Tibial nerve (tissue), 4 donors: ENCODE measurements around the gene CDH20. TPM values are rescaled to one million over a fixed set of nuclear protein-coding genes. Genes with fewer than 3 reads are reported as not detected.

ENCODE experiments used
- DNase-seq, 2 donors: peaks; one replicate each; pipeline ENCODE4 v3.0.0-alpha.2; 2019; ENCODE audit warnings: low spot score in 2 of 2
- H3K27ac ChIP-seq, 4 donors: fragments of 200-600 bp; sonication (generic) in 3 of 4; one replicate each; pipeline ENCODE4 v1.5.1; 2017 to 2019; ENCODE audit warnings: mild to moderate bottlenecking in 1 of 4
- H3K27me3 ChIP-seq, 2 donors: fragments of 200-600 bp; sonication (generic) in 1 of 2; one replicate each; pipeline versions ENCODE4 v1.5.1 to v1.6.0; 2017 to 2019
- H3K36me3 ChIP-seq, 3 donors: fragments of 200-600 bp; sonication (generic); one replicate each; pipeline ENCODE4 v1.5.1; 2018 to 2019
- H3K4me1 ChIP-seq, 4 donors: fragments of 200-600 bp; sonication (generic) in 3 of 4; one replicate each; pipeline ENCODE4 v1.5.1; 2017 to 2019
- H3K4me3 ChIP-seq, 4 donors: fragments of 200-600 bp; sonication (generic) in 3 of 4; one replicate each; pipeline ENCODE4 v1.5.1; 2017 to 2019; ENCODE audit warnings: mild to moderate bottlenecking in 1 of 4, moderate library complexity in 1 of 4
- H3K9me3 ChIP-seq, 4 donors: fragments of 200-600 bp; sonication (generic) in 3 of 4; one replicate each; pipeline ENCODE4 v1.5.1; 2017 to 2019
- EP300 ChIP-seq, 2 donors: sonication (generic); formaldehyde crosslinking; IDR thresholded peaks; one replicate each; pipeline ENCODE4 v1.6.1; 2017; ENCODE audit warnings: antibody characterized with exemption in 2 of 2, mild to moderate bottlenecking in 1 of 2
- POLR2A ChIP-seq, 2 donors: fragments of 450-650 bp; IDR thresholded peaks; one replicate each; pipeline ENCODE4 v1.6.1; 2017; ENCODE audit warnings: antibody characterized with exemption in 2 of 2, mild to moderate bottlenecking in 2 of 2, moderate library complexity in 2 of 2
- WGBS, 2 donors: methylation state at CpG; one replicate each; pipeline ENCODE4 v1.1.5; 2018; 5-methylcytosine and 5-hydroxymethylcytosine counted together
- total RNA-seq, 4 donors: library from RNA; depleted of rRNA; stranded (reverse); fragments of >200 nt; gene quantifications; one replicate each; pipeline ENCODE4 v1.1.0, GENCODE V29; 2016
- TF ChIP-seq, protein P1 (sequence below), 5 experiments: fragments of 200-600 bp in 3 of 5; fragments of 450-650 bp in 2 of 5; sonication (generic) in 3 of 5; IDR thresholded peaks; one replicate each; pipeline ENCODE4 v1.5.1; 2016 to 2019; ENCODE audit warnings: antibody characterized with exemption in 5 of 5, mild to moderate bottlenecking in 3 of 5, moderate library complexity in 2 of 5

CDH20 gene
- total RNA-seq: 1 to 10 TPM in 1 of 4 donors, under 1 TPM in 2, not detected in 1; 0.39 to 1.0 (median 0.90) TPM

DNA sequence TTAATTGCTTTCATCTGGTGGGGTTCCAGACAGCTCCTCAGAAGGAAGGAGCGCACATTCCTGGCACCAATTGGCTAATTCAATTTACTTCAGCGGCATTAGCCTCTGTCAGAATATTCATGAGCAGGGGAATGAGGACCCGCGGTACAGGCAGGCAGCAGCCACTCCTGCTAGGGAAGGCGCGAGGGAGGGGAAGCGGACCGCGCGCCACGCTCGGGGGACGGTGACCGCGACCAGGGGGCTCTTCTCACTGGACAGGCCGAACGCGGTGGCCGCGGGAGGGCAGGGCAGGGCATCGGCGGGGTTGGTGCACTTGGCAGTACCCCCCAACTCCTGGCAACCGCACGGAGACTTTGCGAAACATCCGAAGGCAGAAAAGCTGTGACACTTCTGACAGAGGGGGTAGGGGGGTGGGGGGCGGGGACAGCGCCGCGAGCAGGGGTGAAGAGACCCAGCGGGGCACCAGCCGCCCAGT lies at the start of gene CDH20:
Gene CDH20, plus strand, starts transcription at position 160 of the 475 bp plus-strand sequence.
- no peak for DNase-seq
- TF ChIP-seq EP300 (IDR thresholded peaks at IDR 0.05) (no peak), POLR2A (IDR thresholded peaks at IDR 0.05) (no peak)
- TF ChIP-seq, protein P1, sequence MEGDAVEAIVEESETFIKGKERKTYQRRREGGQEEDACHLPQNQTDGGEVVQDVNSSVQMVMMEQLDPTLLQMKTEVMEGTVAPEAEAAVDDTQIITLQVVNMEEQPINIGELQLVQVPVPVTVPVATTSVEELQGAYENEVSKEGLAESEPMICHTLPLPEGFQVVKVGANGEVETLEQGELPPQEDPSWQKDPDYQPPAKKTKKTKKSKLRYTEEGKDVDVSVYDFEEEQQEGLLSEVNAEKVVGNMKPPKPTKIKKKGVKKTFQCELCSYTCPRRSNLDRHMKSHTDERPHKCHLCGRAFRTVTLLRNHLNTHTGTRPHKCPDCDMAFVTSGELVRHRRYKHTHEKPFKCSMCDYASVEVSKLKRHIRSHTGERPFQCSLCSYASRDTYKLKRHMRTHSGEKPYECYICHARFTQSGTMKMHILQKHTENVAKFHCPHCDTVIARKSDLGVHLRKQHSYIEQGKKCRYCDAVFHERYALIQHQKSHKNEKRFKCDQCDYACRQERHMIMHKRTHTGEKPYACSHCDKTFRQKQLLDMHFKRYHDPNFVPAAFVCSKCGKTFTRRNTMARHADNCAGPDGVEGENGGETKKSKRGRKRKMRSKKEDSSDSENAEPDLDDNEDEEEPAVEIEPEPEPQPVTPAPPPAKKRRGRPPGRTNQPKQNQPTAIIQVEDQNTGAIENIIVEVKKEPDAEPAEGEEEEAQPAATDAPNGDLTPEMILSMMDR (IDR thresholded peaks at IDR 0.05): no peak
- H3K36me3 ChIP-seq: no peaks in the 10 kb centered on the region
- WGBS, 2 donors: 2 to 6% methylated on average over 23 to 29 of the region's 32 CpGs
- peaks cover 0 to 20% of the 10 kb centered on the region in 2 donors for H3K27me3 ChIP-seq
- peak within 1 kb of the TSS in 1 of 4 donors; percentile 35 for H3K27ac ChIP-seq
- H3K4me3 ChIP-seq: peak within 1 kb of the TSS; percentile 22 to 48 (median 30)
- H3K9me3 ChIP-seq: no peaks in the 10 kb centered on the region
- peaks cover 0 to 26% (median 4%) of the 10 kb centered on the region in 4 donors for H3K4me1 ChIP-seq

DNA sequence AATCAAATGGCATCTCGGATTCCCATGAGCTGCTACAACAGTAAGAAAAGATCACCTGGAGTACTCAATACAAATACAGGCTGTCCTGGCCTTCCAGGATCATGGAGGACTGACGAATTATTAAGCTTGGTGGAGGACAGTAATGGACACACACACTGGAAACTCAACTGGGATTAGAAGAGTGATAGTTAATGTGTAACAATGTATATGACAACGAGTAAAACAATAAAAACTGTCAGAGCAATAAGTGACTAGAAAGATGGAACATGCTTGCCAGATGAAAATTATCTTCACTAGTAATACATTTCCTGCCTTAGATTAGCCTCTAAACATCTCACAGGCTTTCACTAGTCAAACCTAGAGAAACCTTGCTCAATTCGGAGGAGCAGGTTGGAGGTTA lies 49.2 kb upstream of the CDH20 start:
- 82 to 84% methylated on average over 4 of the region's 4 CpGs for WGBS, 2 donors
- H3K27ac ChIP-seq: no peak overlapping the region
- DNase-seq: no peak
- H3K4me1 ChIP-seq: no peaks in the 10 kb centered on the region
- TF ChIP-seq POLR2A (IDR thresholded peaks at IDR 0.05) (no peak), EP300 (IDR thresholded peaks at IDR 0.05) (no peak)
- TF ChIP-seq, protein P1 (IDR thresholded peaks at IDR 0.05): no peak
- no peak overlapping the region for H3K4me3 ChIP-seq
- H3K27me3 ChIP-seq: no peaks in the 10 kb centered on the region
- no peaks in the 10 kb centered on the region for H3K36me3 ChIP-seq
- peaks cover 0 to 13% (median 0%) of the 10 kb centered on the region in 4 donors for H3K9me3 ChIP-seq

DNA sequence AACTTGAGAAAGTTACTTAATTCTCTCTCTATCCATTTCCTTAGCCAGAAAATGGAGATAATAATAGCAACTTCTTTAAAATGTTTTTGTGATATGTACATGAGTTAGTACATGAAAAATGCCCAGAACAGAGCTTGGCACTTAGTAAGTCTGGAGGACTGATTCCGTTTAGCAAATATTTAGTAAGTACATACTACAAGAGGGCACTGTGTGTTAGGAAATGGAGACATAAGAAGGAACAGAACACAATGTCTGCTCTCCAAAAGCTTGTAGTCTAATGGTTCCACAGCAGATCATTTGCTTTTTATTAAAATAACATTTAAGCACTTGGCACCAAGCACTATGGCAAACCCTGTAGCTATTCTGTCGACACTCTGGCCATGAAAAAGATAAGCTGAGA lies 47.5 kb upstream of the CDH20 start:
- TF ChIP-seq, protein P1 (IDR thresholded peaks at IDR 0.05): no peak
- no peak for DNase-seq
- 78 to 79% methylated on average over 2 of the region's 2 CpGs for WGBS, 2 donors

GRCh38 chr18:61286867-61287266 lies 46.4 kb upstream of the CDH20 start:
- Histone ChIP-seq H3K9me3 (no peaks in the 10 kb centered on the region), H3K4me3 (no peak overlapping the region), H3K27ac (no peak overlapping the region), H3K36me3 (no peaks in the 10 kb centered on the region), H3K27me3 (no peaks in the 10 kb centered on the region), H3K4me1 (no peaks in the 10 kb centered on the region)
- WGBS, 2 donors: 68 to 84% methylated on average over 4 of the region's 4 CpGs
- TF ChIP-seq, protein P1 (IDR thresholded peaks at IDR 0.05): no peak
- TF ChIP-seq POLR2A (IDR thresholded peaks at IDR 0.05): no peak
- no peak for TF ChIP-seq EP300 (IDR thresholded peaks at IDR 0.05)
- DNase-seq: no peak

More for the DNA sequence above, 47.5 kb upstream of the CDH20 start:
- Histone ChIP-seq H3K4me1 (no peaks in the 10 kb centered on the region), H3K4me3 (no peak overlapping the region), H3K27ac (no peak overlapping the region), H3K9me3 (peaks cover 0 to 9% (median 0%) of the 10 kb centered on the region in 4 donors), H3K27me3 (no peaks in the 10 kb centered on the region), H3K36me3 (no peaks in the 10 kb centered on the region)

GRCh38 chr18:61290616-61291015 lies 42.6 kb upstream of the CDH20 start:
- no peak for DNase-seq
- TF ChIP-seq, protein P1 (IDR thresholded peaks at IDR 0.05): no peak
- TF ChIP-seq EP300 (IDR thresholded peaks at IDR 0.05): no peak
- TF ChIP-seq POLR2A (IDR thresholded peaks at IDR 0.05): no peak
- H3K9me3 ChIP-seq: no peaks in the 10 kb centered on the region
- no peaks in the 10 kb centered on the region for H3K27me3 ChIP-seq
- 75 to 90% methylated on average over 5 of the region's 5 CpGs for WGBS, 2 donors
- H3K4me3 ChIP-seq: no peak overlapping the region
- H3K4me1 ChIP-seq: no peaks in the 10 kb centered on the region
- no peaks in the 10 kb centered on the region for H3K36me3 ChIP-seq
- no peak overlapping the region for H3K27ac ChIP-seq
